H1 (cell line): ENCODE results near the gene ZYX. TPM values are rescaled to one million over a fixed set of nuclear protein-coding genes. Genes with fewer than 3 reads are reported as not detected.

ENCODE experiments used
- CTCF ChIA-PET: fragments of 300-600 bp; sonication (Branson Sonifier 250); formaldehyde crosslinking; loops from one replicate; lab custom pipeline; 2021; ENCODE audit not compliant: partially characterized antibody; lab: Charles Lee
- POLR2A ChIA-PET: fragments of 300-600 bp; sonication (Branson Sonifier 250); formaldehyde crosslinking; loops from one replicate; lab custom pipeline; 2021; ENCODE audit warnings: inconsistent platforms; ENCODE audit not compliant: partially characterized antibody; lab: Charles Lee
- DNase-seq, 2 experiments: peaks; one replicate each; pipeline versions ENCODE4 v3.0.0 to v3.0.0-alpha.2; 2010 to 2022; ENCODE audit warnings: low spot score in 2 of 2, low read depth in 1 of 2, mixed read lengths in 1 of 2
- FAIRE-seq: peaks from 2 replicates; lab custom pipeline; 2011; peaks lifted over from hg19 to GRCh38; lab: Jason Lieb, UNC
- H2AFZ ChIP-seq: 2 replicates; pipeline ENCODE4 v1.8.1; 2012; ENCODE audit warnings: low read length, inconsistent platforms
- H2AK5ac ChIP-seq: 2 replicates; pipeline ENCODE4 v1.6.1; 2013; ENCODE audit warnings: low read depth, low read length
- H2BK120ac ChIP-seq: replicated peaks from 2 replicates; pipeline ENCODE3; 2013; ENCODE audit warnings: low read depth, low read length, inconsistent platforms
- H2BK12ac ChIP-seq: 2 replicates; pipeline ENCODE4 v1.6.1; 2013; ENCODE audit warnings: low read depth, low read length
- H2BK15ac ChIP-seq: 2 replicates; pipeline ENCODE4 v1.6.1; 2013; ENCODE audit warnings: low read length
- H2BK20ac ChIP-seq: 2 replicates; pipeline ENCODE4 v1.6.1; 2013; ENCODE audit warnings: low read length
- H2BK5ac ChIP-seq: 2 replicates; pipeline ENCODE4 v1.6.1; 2013; ENCODE audit warnings: low read depth, low read length
- H3K14ac ChIP-seq: 2 replicates; pipeline ENCODE4 v1.6.1; 2013; ENCODE audit warnings: inconsistent platforms; ENCODE audit not compliant: insufficient read length
- H3K18ac ChIP-seq: 2 replicates; pipeline ENCODE4 v1.6.1; 2013; ENCODE audit warnings: low read length; ENCODE audit errors: extremely low read depth
- H3K23ac ChIP-seq: 2 replicates; pipeline ENCODE4 v1.6.1; 2013; ENCODE audit warnings: inconsistent platforms; ENCODE audit not compliant: insufficient read length
- H3K23me2 ChIP-seq: 2 replicates; pipeline ENCODE4 v1.6.1; 2013; ENCODE audit warnings: low read depth, low read length
- H3K27ac ChIP-seq: 2 replicates; pipeline ENCODE4 v1.6.1; 2011; ENCODE audit warnings: low read depth, low read length, inconsistent platforms
- H3K27me3 ChIP-seq, 4 experiments: replicated peaks in 1 of 4; 1 replicate in 1 of 4; 2 replicates in 3 of 4; pipeline versions ENCODE4 v1.6.1 to v1.8.1; 2011 to 2013; ENCODE audit warnings: low read length in 3 of 4, mild to moderate bottlenecking in 3 of 4, inconsistent platforms in 2 of 4, mixed read lengths in 2 of 4, moderate library complexity in 1 of 4; ENCODE audit not compliant: control insufficient read depth in 3 of 4, insufficient read depth in 3 of 4; ENCODE audit errors: extremely low read depth in 1 of 4
- H3K36me3 ChIP-seq, 4 experiments: 2 replicates each; pipeline versions ENCODE4 v1.6.1 to v1.8.1; 2011 to 2013; ENCODE audit warnings: mild to moderate bottlenecking in 4 of 4, low read length in 3 of 4, moderate library complexity in 2 of 4, control low read depth in 1 of 4, inconsistent platforms in 1 of 4; ENCODE audit not compliant: insufficient read depth in 4 of 4, control insufficient read depth in 2 of 4
- H3K4ac ChIP-seq: replicated peaks from 2 replicates; pipeline ENCODE3; 2013; ENCODE audit warnings: low read length, low read depth, mixed read lengths, inconsistent platforms; ENCODE audit not compliant: insufficient read length
- H3K4me1 ChIP-seq, 4 experiments: replicated peaks in 1 of 4; 1 replicate in 1 of 4; 2 replicates in 3 of 4; pipeline versions ENCODE4 v1.6.1 to v1.8.1; 2011 to 2013; ENCODE audit warnings: low read length in 3 of 4, inconsistent platforms in 2 of 4, mixed read lengths in 1 of 4; ENCODE audit not compliant: insufficient read depth in 4 of 4, control insufficient read depth in 3 of 4
- H3K4me2 ChIP-seq, 2 experiments: 2 replicates each; pipeline versions ENCODE4 v1.6.1 to v1.8.1; 2011 to 2013; ENCODE audit warnings: low read depth in 2 of 2, low read length in 2 of 2, control low read depth in 1 of 2, inconsistent platforms in 1 of 2, mild to moderate bottlenecking in 1 of 2; ENCODE audit not compliant: insufficient read depth in 1 of 2
- H3K4me3 ChIP-seq, 4 experiments: fragments of 200-600, 300-600 bp in 1 of 4; sonication (generic), shearing (Covaris generic), sonication (Bioruptor Twin) in 1 of 4; 2 replicates each; pipeline versions ENCODE4 v1.5.1 to v1.8.1; 2011 to 2016; ENCODE audit warnings: low read length in 4 of 4, low read depth in 3 of 4, control low read depth in 2 of 4, inconsistent platforms in 2 of 4, mild to moderate bottlenecking in 2 of 4, mixed read lengths in 1 of 4, moderate library complexity in 1 of 4; ENCODE audit not compliant: insufficient read depth in 2 of 4; ENCODE audit errors: extremely low read depth in 1 of 4
- H3K56ac ChIP-seq: replicated peaks from 2 replicates; pipeline ENCODE3; 2013; ENCODE audit warnings: low read depth, mild to moderate bottlenecking, mixed read lengths, low read length, inconsistent platforms; ENCODE audit not compliant: insufficient read length
- H3K79me1 ChIP-seq: 2 replicates; pipeline ENCODE4 v1.6.1; 2013; ENCODE audit warnings: low read depth, low read length, control low read depth
- H3K79me2 ChIP-seq, 2 experiments: 2 replicates each; pipeline versions ENCODE4 v1.6.1 to v1.8.1; 2012 to 2013; ENCODE audit warnings: low read length in 2 of 2, mild to moderate bottlenecking in 2 of 2, inconsistent platforms in 1 of 2; ENCODE audit not compliant: insufficient read depth in 2 of 2, control insufficient read depth in 1 of 2
- H3K9ac ChIP-seq, 4 experiments: replicated peaks in 1 of 4; 1 replicate in 1 of 4; 2 replicates in 3 of 4; pipeline versions ENCODE4 v1.6.1 to v1.8.1; 2011 to 2013; ENCODE audit warnings: low read depth in 3 of 4, low read length in 3 of 4, control low read depth in 2 of 4, mild to moderate bottlenecking in 2 of 4, moderate library complexity in 2 of 4, inconsistent platforms in 1 of 4; ENCODE audit errors: extremely low read depth in 1 of 4
- H3K9me3 ChIP-seq, 2 experiments: 2 replicates each; pipeline versions ENCODE4 v1.6.1 to v1.8.1; 2012 to 2013; ENCODE audit warnings: mild to moderate bottlenecking in 2 of 2, moderate library complexity in 2 of 2, control low read depth in 1 of 2, inconsistent platforms in 1 of 2, low read depth in 1 of 2, low read length in 1 of 2, mixed read lengths in 1 of 2; ENCODE audit not compliant: insufficient read depth in 2 of 2
- H4K20me1 ChIP-seq, 2 experiments: replicated peaks in 1 of 2; 2 replicates each; pipeline versions ENCODE3 to v1.8.1; 2011 to 2013; ENCODE audit warnings: inconsistent platforms in 2 of 2, low read length in 2 of 2, mild to moderate bottlenecking in 1 of 2; ENCODE audit not compliant: insufficient read depth in 2 of 2, control insufficient read depth in 1 of 2
- H4K5ac ChIP-seq: 2 replicates; pipeline ENCODE4 v1.6.1; 2013; ENCODE audit warnings: low read length, low read depth, mixed read lengths, inconsistent platforms; ENCODE audit not compliant: insufficient read length
- H4K8ac ChIP-seq: 2 replicates; pipeline ENCODE4 v1.8.0; 2013; ENCODE audit warnings: mild to moderate bottlenecking, moderate library complexity, low read length, inconsistent platforms; ENCODE audit not compliant: insufficient read depth; ENCODE audit errors: extremely low read depth
- H4K91ac ChIP-seq: replicated peaks from 2 replicates; pipeline ENCODE3; 2013; ENCODE audit warnings: low read length, mixed read lengths, inconsistent platforms; ENCODE audit not compliant: insufficient read length
- ASH2L ChIP-seq: fragments of 200-600, 300-600 bp; sonication (generic); IDR thresholded peaks from one replicate; pipeline ENCODE4 v1.7.1; 2017; ENCODE audit warnings: low read length
- EZH2 ChIP-seq: fragments of 200-600 bp; sonication (generic); IDR thresholded peaks from 2 replicates; pipeline ENCODE4 v1.7.1; 2012; ENCODE audit warnings: low read depth, mild to moderate bottlenecking, moderate library complexity, low read length, inconsistent platforms; ENCODE audit not compliant: severe bottlenecking
- HDAC2 ChIP-seq, 2 experiments: fragments of 300-600 bp in 1 of 2; sonication (generic) in 1 of 2; IDR thresholded peaks; 2 replicates each; pipeline ENCODE4 v1.6.1; 2011 to 2012; ENCODE audit warnings: low read depth in 2 of 2, low read length in 2 of 2, mild to moderate bottlenecking in 2 of 2, moderate library complexity in 2 of 2, borderline replicate concordance in 1 of 2, inconsistent platforms in 1 of 2
- MAFK ChIP-seq: IDR thresholded peaks from 2 replicates; pipeline ENCODE4 v1.6.1; 2012; ENCODE audit warnings: low read depth, mild to moderate bottlenecking, improper control_type of control experiment, low read length
- PHF8 ChIP-seq: fragments of 200-600 bp; sonication (generic); conservative IDR thresholded peaks from 2 replicates; pipeline ENCODE4 v1.7.1; 2012; ENCODE audit warnings: low read depth, mild to moderate bottlenecking, inconsistent platforms, low read length, moderate library complexity
- POLR2A ChIP-seq, 2 experiments: IDR thresholded peaks; 1 replicate in 1 of 2; 2 replicates in 1 of 2; pipeline ENCODE4 v1.6.1; 2011; ENCODE audit warnings: low read depth in 2 of 2, low read length in 2 of 2, mild to moderate bottlenecking in 2 of 2; ENCODE audit errors: control extremely low read depth in 1 of 2
- SIX5 ChIP-seq: IDR thresholded peaks from 2 replicates; pipeline ENCODE4 v1.6.1; 2011; ENCODE audit warnings: mild to moderate bottlenecking, low read depth, low read length
- SUZ12 ChIP-seq: fragments of 200-600 bp; sonication (generic); IDR thresholded peaks from 2 replicates; pipeline ENCODE4 v1.6.1; 2012; ENCODE audit warnings: mild to moderate bottlenecking, inconsistent platforms, low read length, moderate library complexity, mixed read lengths
- WGBS, 2 experiments: shearing (Covaris generic) in 1 of 2; methylation state at CpG; one replicate each; pipeline versions ENCODE4 v1.1.6 to v1.1.7; 2013 to 2015; ENCODE audit warnings: low lambda C conversion rate in 2 of 2, mixed read lengths in 2 of 2, inconsistent platforms in 1 of 2, low coverage in 1 of 2, missing lambda C conversion rate in 1 of 2; ENCODE audit not compliant: insufficient replicate concordance in 2 of 2, insufficient coverage in 1 of 2, insufficient read length in 1 of 2; ENCODE audit errors: extremely low coverage in 1 of 2, missing lambda C conversion rate in 1 of 2; 5-methylcytosine and 5-hydroxymethylcytosine counted together
- polyA plus RNA-seq, 7 experiments: library from polyadenylated mRNA; depleted of rRNA in 3 of 7; stranded (reverse) in 5 of 7; unstranded in 2 of 7; fragments of >200 nt in 5 of 7; fragments of 200-250 nt in 2 of 7; gene quantifications; 1 replicate in 5 of 7; 2 replicates in 1 of 7; 4 replicates in 1 of 7; pipeline versions ENCODE4 v1.2.1 to v1.2.3, GENCODE V29; 2011 to 2013; ENCODE audit warnings: missing spikeins in 2 of 7, mixed read lengths in 2 of 7
- total RNA-seq: library from RNA; stranded (reverse); fragmentation: NEBNext Ultra II Directional; extraction: Animal tissue kit (Norgen Biotek cat#: 25700); gene quantifications from 2 replicates; pipeline ENCODE4 v1.2.1, GENCODE V29; 2021

Gene ZYX
- total and polyA plus RNA-seq, 2 of the 8 experiments (the other 6 are each of a cell fraction or from before 2014, with no cell fraction given), result 40.6 to 159 TPM

DNA sequence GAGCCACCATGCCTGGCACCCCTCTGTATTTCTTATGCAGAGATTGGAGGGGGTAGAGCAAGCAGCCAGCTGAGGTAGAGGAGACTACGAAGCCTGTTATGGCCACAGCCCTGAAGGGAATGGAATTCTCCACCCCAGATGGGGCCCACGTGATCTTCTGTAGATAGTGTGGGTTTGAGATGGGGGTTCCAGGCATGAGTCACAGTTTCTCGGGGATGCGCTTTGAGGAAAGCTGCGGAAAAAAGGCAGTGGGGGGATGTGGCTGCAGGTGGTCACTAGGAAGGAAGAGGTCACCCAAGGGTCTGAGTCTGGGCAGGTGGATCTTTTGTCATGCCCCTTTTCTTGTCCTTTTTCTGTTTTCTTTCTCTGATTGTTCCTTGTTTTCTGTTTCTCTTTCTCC lies 30.1 kb upstream of the ZYX start:
- no peak overlapping the region for H2BK20ac ChIP-seq
- no peak overlapping the region for H3K4me3 ChIP-seq
- no peak overlapping the region for H3K27ac ChIP-seq
- DNase-seq (no peak), FAIRE-seq (no peak)
- H3K27me3 ChIP-seq, result peaks cover 0 to under 1% (median 0%) of the 10 kb centered on the region in 4 experiments; a peak in 2 of 7 replicates
- no peak overlapping the region for H2BK12ac ChIP-seq
- POLR2A ChIA-PET, result interaction anchor here (0.7 to 4.2 kb wide), 8 partner anchors 11 to 57 kb away, joined by 3 to 28 read pairs (median 4); partner anchors contain the start of genes EPHA1 and FAM131B
- no peak overlapping the region for H3K18ac ChIP-seq
- no peaks in the 10 kb centered on the region for H3K79me1 ChIP-seq
- H3K4me1 ChIP-seq, result peaks cover 0 to 9% (median 2%) of the 10 kb centered on the region in 4 experiments; a peak in 2 of 7 replicates
- no peaks in the 10 kb centered on the region for H3K79me2 ChIP-seq
- H2AK5ac ChIP-seq, result no peak overlapping the region
- H3K14ac ChIP-seq, result no peak overlapping the region
- no peaks in the 10 kb centered on the region for H3K9me3 ChIP-seq
- WGBS, 2 experiments, result 80% methylated on average over 5 of the region's 5 CpGs; no CpG with 5 or more reads in 1 of the 2 experiments
- no peak overlapping the region for H3K4me2 ChIP-seq
- H3K56ac ChIP-seq, result no peak overlapping the region
- TF ChIP-seq PHF8 (no peak), EZH2 (no peak), POLR2A (IDR thresholded peaks at IDR 0.05; ENCODE audit: control extremely low read depth in 1 of 2, low read depth in 2 of 2, low read length in 2 of 2) (no peak), SIX5 (no peak), SUZ12 (no peak), ASH2L (no peak), MAFK (no peak), HDAC2 (IDR thresholded peaks at IDR 0.05; ENCODE audit: borderline replicate concordance in 1 of 2, low read depth in 2 of 2, low read length in 2 of 2) (no peak)
- H3K4ac ChIP-seq, result no peak overlapping the region
- H3K9ac ChIP-seq, result no peak overlapping the region
- H2BK5ac ChIP-seq, result no peak overlapping the region
- H2BK120ac ChIP-seq, result no peak overlapping the region
- no peaks in the 10 kb centered on the region for H4K20me1 ChIP-seq
- H2AFZ ChIP-seq, result no peak overlapping the region
- no peak overlapping the region for H4K5ac ChIP-seq
- no peak overlapping the region for H2BK15ac ChIP-seq
- no peaks in the 10 kb centered on the region; the same call in 1 of the 2 replicates for H3K23me2 ChIP-seq
- peaks cover 0 to 12% (median 2%) of the 10 kb centered on the region in 4 experiments; a peak in 4 of 8 replicates for H3K36me3 ChIP-seq
- no peak overlapping the region for H3K23ac ChIP-seq
- no peak overlapping the region for H4K8ac ChIP-seq
- H4K91ac ChIP-seq, result no peak overlapping the region
- CTCF ChIA-PET, result interaction anchor here (0.6 to 2.3 kb wide), 6 partner anchors 9 to 66 kb away, joined by 3 to 9 read pairs (median 4); no protein-coding TSS in a partner anchor
